GM19099 (cell line): ENCODE measurements around the gene LCNL1.

Source experiments
- POLR2A ChIP-seq: IDR thresholded peaks from 3 replicates; pipeline ENCODE4 v1.6.1; 2011; ENCODE audit warnings: low read depth; ENCODE audit not compliant: insufficient read length; ENCODE audit errors: extremely low read depth

Gene LCNL1

DNA sequence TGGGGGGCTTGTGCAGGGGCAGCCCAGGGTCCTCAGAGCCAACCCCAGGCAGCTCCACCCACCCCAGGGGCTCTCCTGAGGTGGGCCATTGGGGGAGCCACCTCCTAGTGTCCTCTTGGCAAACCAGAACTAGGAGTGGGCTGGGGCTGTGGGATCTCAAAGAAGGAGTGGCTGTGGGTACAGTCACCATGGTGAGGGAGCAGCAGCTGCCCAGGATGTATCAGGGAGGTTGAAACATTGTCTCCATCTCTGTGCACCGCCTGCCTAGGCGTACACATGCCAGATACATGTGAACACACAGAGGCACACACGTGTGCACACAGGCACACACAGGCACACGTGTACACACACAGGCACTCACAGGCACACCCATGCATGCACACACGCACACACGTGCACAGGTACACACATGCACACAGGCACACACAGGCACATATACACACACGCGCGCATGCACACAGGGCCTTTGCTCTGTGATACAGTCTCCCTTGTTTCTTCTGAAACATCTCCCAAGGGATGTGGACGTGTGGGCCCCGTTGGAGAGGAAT, 20.0 kb upstream of the LCNL1 start:
- TF ChIP-seq POLR2A: no peak

DNA sequence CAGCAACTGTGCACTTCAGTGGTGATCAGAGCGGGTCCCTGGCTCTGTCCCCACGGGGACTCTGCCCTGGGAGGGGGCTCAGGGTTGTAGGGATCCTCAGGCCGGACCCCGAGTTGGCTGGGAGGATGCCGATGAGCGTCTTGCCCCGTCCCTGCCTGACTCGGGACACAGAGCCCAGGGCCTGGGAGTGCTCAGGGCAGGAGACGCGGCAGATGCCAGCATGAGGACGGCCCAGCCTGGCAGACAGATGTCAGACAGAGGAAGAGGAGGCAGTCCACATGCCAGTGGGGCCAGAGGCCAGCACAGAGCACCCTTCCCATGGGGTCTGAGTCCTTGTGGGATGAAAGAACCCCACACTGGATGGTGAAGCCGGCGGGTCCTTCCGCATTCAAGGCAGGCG, 19.5 kb upstream of the LCNL1 start:
- TF ChIP-seq POLR2A: no peak

DNA sequence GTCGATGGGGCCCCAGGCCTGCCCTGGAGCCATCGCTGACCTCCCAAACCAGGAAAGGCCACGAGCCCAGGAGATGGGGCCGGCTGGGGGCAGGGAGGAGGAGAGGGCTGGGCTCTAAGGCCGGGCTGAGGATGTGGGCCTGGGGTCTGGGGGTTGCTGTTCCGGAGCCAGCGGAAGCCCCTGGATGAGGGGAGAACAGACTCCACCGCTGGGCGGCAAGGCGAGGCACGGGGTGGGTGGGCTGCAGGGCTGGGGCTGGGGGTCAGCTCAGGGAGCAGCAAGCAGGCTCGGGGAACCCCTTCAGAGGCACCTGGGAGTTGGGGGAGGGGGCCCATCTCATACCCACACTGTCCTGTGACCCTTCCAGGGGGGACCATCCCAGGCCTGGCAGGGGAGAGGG, 19.0 kb upstream of the LCNL1 start:
- no peak for TF ChIP-seq POLR2A

- no peak for TF ChIP-seq POLR2A
Observed at GRCh38 chr9:136964171-136964689, 18.6 kb upstream of the LCNL1 start.

- TF ChIP-seq POLR2A: no peak
Observed at GRCh38 chr9:136964833-136965422, 17.9 kb upstream of the LCNL1 start.

GRCh38 chr9:136965771-136966484, 16.9 kb upstream of the LCNL1 start:
- TF ChIP-seq POLR2A: no peak

- TF ChIP-seq POLR2A: no peak
Observed at GRCh38 chr9:136968333-136969127, 14.3 kb upstream of the LCNL1 start.

DNA sequence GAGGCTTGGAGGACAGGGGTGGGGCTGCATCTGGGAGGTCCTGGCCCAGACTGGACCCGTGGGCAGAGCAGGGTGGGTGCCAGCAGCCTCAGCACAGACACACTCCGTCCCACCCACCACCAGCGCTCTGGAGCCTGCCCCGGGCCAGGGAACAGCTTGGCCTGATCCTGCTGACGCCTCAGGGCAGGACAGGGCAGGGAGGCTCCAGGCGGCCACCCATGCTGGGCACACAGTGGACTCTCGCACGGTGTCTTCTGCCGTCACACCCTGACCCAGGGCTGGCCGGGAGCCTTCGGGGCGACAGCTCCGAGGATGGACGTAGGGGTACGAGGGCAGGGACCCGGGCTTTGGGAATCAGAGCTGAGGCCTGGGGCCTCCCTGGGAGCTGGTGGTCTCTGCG, 13.6 kb upstream of the LCNL1 start:
- TF ChIP-seq POLR2A: no peak

DNA sequence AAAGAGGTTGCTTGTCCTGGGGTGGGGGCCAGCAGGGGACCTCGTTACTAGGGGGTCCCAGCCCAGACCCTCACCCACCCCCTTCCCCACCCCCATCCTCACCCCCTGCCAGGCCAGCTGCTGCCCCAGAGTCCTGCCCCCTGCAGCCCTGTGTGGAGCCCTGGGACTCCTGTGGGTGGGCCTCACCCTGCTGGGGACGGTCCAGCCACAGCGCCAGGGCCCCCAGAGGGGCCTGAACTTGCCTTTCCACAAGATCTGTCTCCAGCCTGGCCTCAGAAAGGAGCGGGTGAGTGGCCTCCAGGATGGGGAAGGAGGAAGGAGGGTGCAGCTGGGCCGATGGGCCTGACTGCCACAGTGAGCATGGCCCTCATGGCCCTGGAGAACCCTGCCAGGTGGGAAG, 13.0 kb upstream of the LCNL1 start:
- TF ChIP-seq POLR2A: no peak

- no peak for TF ChIP-seq POLR2A
Observed at GRCh38 chr9:136970361-136970760, 12.4 kb upstream of the LCNL1 start.

- no peak for TF ChIP-seq POLR2A
Observed at GRCh38 chr9:136971746-136972145, 11.0 kb upstream of the LCNL1 start.

DNA sequence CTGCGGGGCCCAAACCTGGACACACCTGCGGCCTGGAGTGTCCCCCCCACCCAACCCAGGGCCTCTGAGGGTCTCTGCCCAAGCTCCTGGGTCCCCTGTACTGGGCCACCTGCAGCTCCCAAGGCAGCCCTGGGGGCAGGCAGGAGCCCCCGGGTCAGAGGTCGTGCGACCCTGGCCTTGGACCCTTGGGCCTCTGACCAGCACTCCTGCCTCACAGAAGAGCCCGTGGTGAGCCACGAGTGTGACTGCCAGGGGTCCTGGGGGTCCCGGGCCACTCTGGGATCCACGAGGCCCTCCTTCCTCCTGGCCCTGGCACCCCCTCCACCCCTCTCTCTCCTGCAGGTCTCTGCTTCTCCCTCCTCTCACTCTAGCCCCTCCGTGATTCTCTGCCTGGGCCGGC, 10.5 kb upstream of the LCNL1 start:
- TF ChIP-seq POLR2A: no peak

- no peak for TF ChIP-seq POLR2A
Observed at GRCh38 chr9:136972743-136973142, 10.1 kb upstream of the LCNL1 start.

DNA sequence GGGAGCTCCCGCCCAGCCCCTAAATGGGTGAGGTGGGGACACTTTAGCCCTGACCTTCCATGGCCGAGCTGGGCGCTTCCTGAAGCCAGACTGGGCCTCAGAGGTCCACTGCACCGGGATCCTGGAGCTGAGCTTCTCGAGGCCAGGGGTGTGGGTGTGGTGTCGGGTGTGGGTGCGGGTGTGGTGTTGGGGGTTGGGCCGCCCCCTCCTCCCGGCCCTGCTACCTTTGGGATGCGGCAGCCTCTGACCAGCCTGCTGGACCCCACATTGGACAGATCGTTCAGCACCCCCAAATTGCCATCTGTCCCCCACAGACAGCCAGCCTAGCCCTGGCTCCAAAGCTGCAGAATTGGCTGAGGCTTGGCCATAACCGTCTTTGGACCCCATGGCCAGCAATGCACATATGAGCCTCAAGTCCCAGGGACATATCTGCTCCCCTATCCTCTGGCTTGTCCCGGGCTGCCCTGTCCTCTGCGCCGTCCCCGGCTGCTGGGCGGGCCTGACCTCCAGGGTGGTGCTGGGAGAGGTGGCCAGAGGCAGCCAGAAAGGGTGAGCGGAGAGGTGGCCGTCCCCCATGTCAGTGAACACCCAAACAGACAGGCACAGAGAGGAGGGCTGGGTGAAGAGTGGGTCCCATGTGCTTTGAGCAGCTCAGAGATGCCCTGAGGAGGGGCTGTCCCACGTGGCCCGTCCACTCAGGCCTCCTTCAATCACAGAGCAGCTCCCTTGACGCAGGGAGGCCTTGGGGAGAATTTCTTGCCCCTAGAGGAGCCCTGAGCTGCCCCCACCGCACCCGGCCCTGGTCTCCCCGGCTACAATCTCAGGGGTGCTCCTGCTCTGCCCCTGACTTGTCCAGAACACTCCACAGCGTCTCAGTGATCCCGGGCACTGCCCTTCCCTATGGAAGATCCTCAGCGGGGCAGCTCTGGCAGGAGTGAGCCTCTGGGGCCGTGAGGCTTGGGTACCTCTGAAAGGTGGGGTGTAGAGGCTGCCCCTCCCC, 8.9 kb upstream of the LCNL1 start:
- no peak for TF ChIP-seq POLR2A
